Choroid plexus epithelial cell (primary cell): ENCODE data around the gene AOPEP.
A peak's percentile ranks its signal among the peaks of the same experiment; 100 is the strongest.

Source experiments
- DNase-seq: peaks from one replicate; pipeline ENCODE4 v3.0.0-alpha.2; 2010; ENCODE audit warnings: low read depth
- H3K4me3 ChIP-seq: 2 replicates; pipeline ENCODE4 v1.5.1; 2011; ENCODE audit warnings: low read depth, mild to moderate bottlenecking, control low read depth, low read length, moderate library complexity
- CTCF ChIP-seq: conservative IDR thresholded peaks from 2 replicates; pipeline ENCODE4 v1.5.1; 2011; ENCODE audit warnings: low read depth, mild to moderate bottlenecking, control low read depth, inconsistent platforms, low read length, moderate library complexity

Gene AOPEP

GRCh38 chr9:94908583-94909249 is 182.2 kb downstream of the AOPEP start:
- no peak for TF ChIP-seq CTCF
- no peak overlapping the region for H3K4me3 ChIP-seq
- DNase-seq: no peak

- no peak overlapping the region for H3K4me3 ChIP-seq
- no peak for DNase-seq
- no peak for TF ChIP-seq CTCF
Measured at GRCh38 chr9:94909250-94909894, 182.9 kb downstream of the AOPEP start.

GRCh38 chr9:94909965-94910730 is 183.6 kb downstream of the AOPEP start:
- DNase-seq: no peak
- no peak overlapping the region for H3K4me3 ChIP-seq
- TF ChIP-seq CTCF: no peak

- DNase-seq: no peak
- no peak for TF ChIP-seq CTCF
- H3K4me3 ChIP-seq: no peak overlapping the region
Measured at GRCh38 chr9:94911211-94911610, 184.7 kb downstream of the AOPEP start.

GRCh38 chr9:94911986-94912635 is 185.6 kb downstream of the AOPEP start:
- no peak for DNase-seq
- no peak overlapping the region for H3K4me3 ChIP-seq
- TF ChIP-seq CTCF: no peak

GRCh38 chr9:94912700-94913249 is 186.3 kb downstream of the AOPEP start:
- peak; percentile 70 for DNase-seq
- TF ChIP-seq CTCF: no peak

More at GRCh38 chr9:94912700-94913249, 186.3 kb downstream of the AOPEP start:
- H3K4me3 ChIP-seq: no peak overlapping the region
